ENCODE measurements around the gene PARD3B. TPM values are rescaled to one million over a fixed set of nuclear protein-coding genes. Genes with fewer than 3 reads are reported as not detected.

Gene PARD3B
- total RNA-seq, 4 donors from 2014 or later, result 32.6 to 65.7 (median 38.6) TPM

DNA sequence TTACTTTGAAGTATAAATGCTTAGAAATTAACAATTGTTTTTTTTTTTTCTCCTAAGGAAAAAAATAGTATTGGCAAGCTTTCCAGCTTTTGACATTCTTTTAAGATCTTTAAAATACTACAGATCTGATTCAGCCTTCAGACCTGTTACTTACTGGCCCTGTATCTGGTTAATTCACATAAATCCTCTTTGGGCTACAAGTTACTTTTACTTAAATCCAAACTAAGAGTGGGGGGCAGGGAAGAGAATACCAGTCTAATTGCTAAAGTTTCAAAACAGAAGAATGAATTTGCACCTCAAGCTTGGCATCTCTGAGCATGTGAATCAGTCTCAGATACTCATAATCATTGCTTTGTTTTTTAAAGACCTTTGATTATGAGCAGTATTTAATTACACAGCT, 386.3 kb downstream of the PARD3B start:
- in situ Hi-C loops (cut with MboI; ENCODE audit: low pct_ligation_motif_present in 1 of 4, low pct_unique_long_range_greater_than_20kb in 1 of 4, low sequenced_read_pairs in 3 of 4), result no loop called here

DNA sequence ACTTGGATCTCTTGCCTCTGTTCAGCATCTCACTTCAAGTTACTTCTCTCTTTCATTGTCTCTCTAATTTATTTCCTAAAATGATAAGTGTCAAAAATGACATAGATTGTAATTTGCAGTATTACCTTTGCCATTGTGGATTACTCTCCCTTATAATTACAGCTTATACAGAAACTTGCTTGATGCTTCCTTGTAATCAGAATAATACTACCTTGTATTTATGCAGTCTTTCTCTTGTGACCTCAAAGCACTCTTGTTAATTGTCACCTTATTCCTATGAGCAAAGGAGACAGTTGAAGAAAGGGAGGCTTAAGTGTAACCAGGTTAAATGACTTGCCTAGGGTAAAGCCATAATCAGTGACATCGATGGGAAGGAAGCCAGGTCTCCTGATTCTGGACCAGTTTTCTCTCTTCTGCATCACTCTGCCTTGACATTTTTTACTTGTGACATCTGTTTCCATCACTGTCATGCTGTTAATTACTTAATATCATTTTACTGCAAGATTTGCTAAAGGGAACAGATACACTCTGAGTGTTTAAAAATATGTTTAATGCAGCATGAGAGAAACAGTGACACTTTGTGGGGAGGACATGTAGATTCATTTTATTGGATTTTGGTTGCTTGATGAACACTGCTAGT, 388.6 kb downstream of the PARD3B start:
- intact Hi-C loops (cut with DNase I; ENCODE audit: low total_unique reads), result no loop called here
- 60 to 80% methylated on average over 1 of the region's 1 CpG for WGBS, 2 donors (ENCODE audit: low coverage in 1 of 2)
- no peaks in the 10 kb centered on the region for H3K36me3 ChIP-seq
- H3K27ac ChIP-seq, result no peak overlapping the region
- H3K9me3 ChIP-seq, result no peaks in the 10 kb centered on the region
- in situ Hi-C loops (cut with MboI; ENCODE audit: low pct_ligation_motif_present in 1 of 4, low pct_unique_long_range_greater_than_20kb in 1 of 4, low sequenced_read_pairs in 3 of 4), result no loop called here
- no peaks in the 10 kb centered on the region for H3K4me1 ChIP-seq
- no peak for DNase-seq
- H3K4me3 ChIP-seq, result no peak overlapping the region
- no peak for TF ChIP-seq POLR2AphosphoS5 (IDR thresholded peaks at IDR 0.05)
- H3K27me3 ChIP-seq, result no peaks in the 10 kb centered on the region

More for the DNA sequence above, 386.3 kb downstream of the PARD3B start:
- Histone ChIP-seq H3K36me3 (no peaks in the 10 kb centered on the region), H3K4me1 (no peaks in the 10 kb centered on the region), H3K27me3 (no peaks in the 10 kb centered on the region), H3K4me3 (no peak overlapping the region), H3K27ac (no peak overlapping the region), H3K9me3 (no peaks in the 10 kb centered on the region)
- intact Hi-C loops (cut with DNase I; ENCODE audit: low total_unique reads), result no loop called here
- no peak for DNase-seq
- no peak for TF ChIP-seq POLR2AphosphoS5 (IDR thresholded peaks at IDR 0.05)
- no peak for TF ChIP-seq POLR2A (IDR thresholded peaks at IDR 0.05)
- TF ChIP-seq EP300 (IDR thresholded peaks at IDR 0.05; ENCODE audit: low read depth), result no peak
- TF ChIP-seq, protein P1, sequence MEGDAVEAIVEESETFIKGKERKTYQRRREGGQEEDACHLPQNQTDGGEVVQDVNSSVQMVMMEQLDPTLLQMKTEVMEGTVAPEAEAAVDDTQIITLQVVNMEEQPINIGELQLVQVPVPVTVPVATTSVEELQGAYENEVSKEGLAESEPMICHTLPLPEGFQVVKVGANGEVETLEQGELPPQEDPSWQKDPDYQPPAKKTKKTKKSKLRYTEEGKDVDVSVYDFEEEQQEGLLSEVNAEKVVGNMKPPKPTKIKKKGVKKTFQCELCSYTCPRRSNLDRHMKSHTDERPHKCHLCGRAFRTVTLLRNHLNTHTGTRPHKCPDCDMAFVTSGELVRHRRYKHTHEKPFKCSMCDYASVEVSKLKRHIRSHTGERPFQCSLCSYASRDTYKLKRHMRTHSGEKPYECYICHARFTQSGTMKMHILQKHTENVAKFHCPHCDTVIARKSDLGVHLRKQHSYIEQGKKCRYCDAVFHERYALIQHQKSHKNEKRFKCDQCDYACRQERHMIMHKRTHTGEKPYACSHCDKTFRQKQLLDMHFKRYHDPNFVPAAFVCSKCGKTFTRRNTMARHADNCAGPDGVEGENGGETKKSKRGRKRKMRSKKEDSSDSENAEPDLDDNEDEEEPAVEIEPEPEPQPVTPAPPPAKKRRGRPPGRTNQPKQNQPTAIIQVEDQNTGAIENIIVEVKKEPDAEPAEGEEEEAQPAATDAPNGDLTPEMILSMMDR (IDR thresholded peaks at IDR 0.05), result no peak

DNA sequence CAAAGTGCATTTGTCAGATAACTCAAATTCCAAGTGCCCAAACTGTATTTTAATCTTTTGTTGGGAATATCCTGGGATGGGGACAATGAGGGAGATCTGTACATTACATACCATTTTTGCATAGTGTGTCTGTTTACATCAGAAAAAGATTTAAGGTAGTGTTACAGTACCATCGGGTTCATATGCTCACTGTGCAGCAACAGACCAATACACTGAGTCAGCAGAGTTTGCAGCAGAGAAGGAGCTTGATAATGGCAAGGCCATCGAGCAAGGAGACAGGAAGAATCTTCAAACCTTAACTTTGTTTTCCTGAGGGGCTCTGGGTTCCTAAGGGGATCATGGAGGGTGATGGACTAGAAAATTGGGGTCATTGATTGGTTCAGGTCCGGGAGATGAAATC, 399.7 kb downstream of the PARD3B start:
- in situ Hi-C loops (cut with MboI; ENCODE audit: low pct_ligation_motif_present in 1 of 4, low pct_unique_long_range_greater_than_20kb in 1 of 4, low sequenced_read_pairs in 3 of 4) (no loop called here), intact Hi-C loops (cut with DNase I; ENCODE audit: low total_unique reads) (no loop called here)
- Histone ChIP-seq H3K4me3 (no peak overlapping the region), H3K27me3 (no peaks in the 10 kb centered on the region), H3K4me1 (peaks cover 0 to 10% (median 0%) of the 10 kb centered on the region in 4 donors), H3K9me3 (peaks cover 4 to 16% of the 10 kb centered on the region in 2 donors), H3K36me3 (no peaks in the 10 kb centered on the region), H3K27ac (no peak overlapping the region)
- TF ChIP-seq POLR2AphosphoS5 (IDR thresholded peaks at IDR 0.05) (no peak), POLR2A (IDR thresholded peaks at IDR 0.05) (no peak), EP300 (IDR thresholded peaks at IDR 0.05; ENCODE audit: low read depth) (no peak)
- TF ChIP-seq, protein P1 (IDR thresholded peaks at IDR 0.05), result no peak
- DNase-seq, result no peak
- 80 to 91% methylated on average over 1 to 3 of the region's 3 CpGs for WGBS, 2 donors (ENCODE audit: low coverage in 1 of 2)

DNA sequence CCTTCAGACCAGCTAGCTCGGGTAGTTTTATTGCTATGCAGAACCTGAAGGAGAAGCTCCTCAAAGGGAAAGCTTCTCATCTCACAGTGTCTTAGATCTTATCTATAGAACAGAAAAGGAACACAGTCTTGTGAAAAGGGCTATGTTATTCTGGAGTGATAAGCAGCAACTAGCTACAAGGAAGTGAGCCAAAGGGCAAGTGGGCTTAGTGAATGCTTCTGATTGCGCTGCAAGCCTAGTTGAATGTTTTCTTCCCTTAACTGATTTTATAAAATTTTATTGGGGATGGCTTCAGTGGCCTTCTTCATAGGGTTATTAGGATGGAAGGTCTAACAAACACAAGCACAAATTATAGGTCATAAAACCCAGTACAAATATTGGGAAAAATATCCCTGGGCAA, 400.1 kb downstream of the PARD3B start:
- TF ChIP-seq POLR2AphosphoS5 (IDR thresholded peaks at IDR 0.05) (no peak), EP300 (IDR thresholded peaks at IDR 0.05; ENCODE audit: low read depth) (no peak), POLR2A (IDR thresholded peaks at IDR 0.05) (no peak)
- TF ChIP-seq, protein P1 (IDR thresholded peaks at IDR 0.05), result no peak
- H3K36me3 ChIP-seq, result no peaks in the 10 kb centered on the region
- in situ Hi-C loops (cut with MboI; ENCODE audit: low pct_ligation_motif_present in 1 of 4, low pct_unique_long_range_greater_than_20kb in 1 of 4, low sequenced_read_pairs in 3 of 4), result no loop called here
- DNase-seq, result no peak
- intact Hi-C loops (cut with DNase I; ENCODE audit: low total_unique reads), result no loop called here
- no peak overlapping the region for H3K27ac ChIP-seq
- H3K27me3 ChIP-seq, result no peaks in the 10 kb centered on the region
- no peak overlapping the region for H3K4me3 ChIP-seq
- peaks cover 0 to 10% (median 0%) of the 10 kb centered on the region in 4 donors for H3K4me1 ChIP-seq
- whole genome bisulfite sequencing, 2 donors (ENCODE audit: low coverage in 1 of 2), result 65 to 67% methylated on average over 1 to 2 of the region's 2 CpGs
- peaks cover 4 to 16% of the 10 kb centered on the region in 2 donors for H3K9me3 ChIP-seq

- intact Hi-C loops (cut with DNase I; ENCODE audit: low total_unique reads) (no loop called here), in situ Hi-C loops (cut with MboI; ENCODE audit: low pct_ligation_motif_present in 1 of 4, low pct_unique_long_range_greater_than_20kb in 1 of 4, low sequenced_read_pairs in 3 of 4) (no loop called here)
- Histone ChIP-seq H3K4me3 (no peak overlapping the region), H3K36me3 (no peaks in the 10 kb centered on the region), H3K9me3 (peaks cover 4 to 16% of the 10 kb centered on the region in 2 donors), H3K4me1 (peaks cover 0 to 10% (median 0%) of the 10 kb centered on the region in 4 donors), H3K27me3 (no peaks in the 10 kb centered on the region), H3K27ac (no peak overlapping the region)
- WGBS, 2 donors (ENCODE audit: low coverage in 1 of 2), result 100% methylated on average over 2 of the region's 2 CpGs
- TF ChIP-seq, protein P1 (IDR thresholded peaks at IDR 0.05), result no peak
- TF ChIP-seq POLR2A (IDR thresholded peaks at IDR 0.05), result no peak
- TF ChIP-seq EP300 (IDR thresholded peaks at IDR 0.05; ENCODE audit: low read depth), result no peak
- no peak for TF ChIP-seq POLR2AphosphoS5 (IDR thresholded peaks at IDR 0.05)
- DNase-seq, result no peak
Measured at GRCh38 chr2:204946892-204947291, 401.6 kb downstream of the PARD3B start.

Data from transverse colon (tissue), 4 donors.